Endothelial cell of umbilical vein (primary cell): Measurements from ENCODE around the gene CNOT1. TPM values are rescaled to one million over a fixed set of nuclear protein-coding genes. Genes with fewer than 3 reads are reported as not detected.

Experiments used
- BruUV-seq: library from RNA; stranded (reverse); fragments of 400-500 nt; replicated peaks from 2 replicates; lab custom pipeline; 2021; lab: Mats Ljungman, UMichigan
- CTCF ChIA-PET: fragments of 300-600, 350-600 bp; sonication (Branson Sonifier 250); formaldehyde crosslinking; loops from one replicate; lab custom pipeline; 2021; ENCODE audit warnings: antibody characterized with exemption, inconsistent platforms; lab: Charles Lee
- POLR2A ChIA-PET: fragments of 300-600, 350-600 bp; sonication (Branson Sonifier 250); formaldehyde crosslinking; loops from one replicate; lab custom pipeline; 2021; ENCODE audit warnings: antibody characterized with exemption, inconsistent platforms; lab: Charles Lee
- DNase-seq: peaks from one replicate; pipeline ENCODE4 v3.0.0-alpha.2; 2011; ENCODE audit warnings: low read depth, low spot score
- FAIRE-seq: peaks from 2 replicates; lab custom pipeline; 2011; peaks lifted over from hg19 to GRCh38; lab: Jason Lieb, UNC
- H2AFZ ChIP-seq: 2 replicates; pipeline ENCODE4 v1.6.0; 2012; ENCODE audit warnings: low read depth, low read length, control low read depth, inconsistent platforms
- H3K27ac ChIP-seq: 2 replicates; pipeline ENCODE4 v1.5.1; 2011; ENCODE audit warnings: low read depth, mild to moderate bottlenecking, control low read depth, low read length, moderate library complexity; ENCODE audit not compliant: insufficient read depth
- H3K27me3 ChIP-seq, 2 experiments: 2 replicates each; pipeline versions ENCODE4 v1.6.0 to v1.6.1; 2011; ENCODE audit warnings: low read length in 2 of 2, mixed read lengths in 1 of 2; ENCODE audit not compliant: control insufficient read depth in 2 of 2, insufficient read depth in 2 of 2
- H3K36me3 ChIP-seq, 2 experiments: 2 replicates in 1 of 2; 3 replicates in 1 of 2; pipeline ENCODE4 v1.5.1; 2011; ENCODE audit warnings: low read length in 2 of 2, mild to moderate bottlenecking in 1 of 2, moderate library complexity in 1 of 2; ENCODE audit not compliant: control insufficient read depth in 2 of 2, insufficient read depth in 2 of 2; ENCODE audit errors: extremely low read depth in 1 of 2
- H3K4me1 ChIP-seq: 3 replicates; pipeline ENCODE4 v1.5.1; 2011; ENCODE audit warnings: mild to moderate bottlenecking, low read length; ENCODE audit not compliant: control insufficient read depth, insufficient read depth; ENCODE audit errors: extremely low read depth
- H3K4me2 ChIP-seq: 2 replicates; pipeline ENCODE4 v1.6.1; 2011; ENCODE audit warnings: low read length, control low read depth, mixed read lengths; ENCODE audit not compliant: insufficient read depth
- H3K4me3 ChIP-seq, 3 experiments: fragments of 200-600 bp in 1 of 3; sonication (generic), shearing (Covaris generic) in 1 of 3; replicated peaks in 1 of 3; 2 replicates each; pipeline ENCODE4 v1.5.1; 2011 to 2016; ENCODE audit warnings: control low read depth in 3 of 3, low read length in 3 of 3, mild to moderate bottlenecking in 2 of 3, inconsistent platforms in 1 of 3, low read depth in 1 of 3, moderate library complexity in 1 of 3; ENCODE audit not compliant: insufficient read depth in 1 of 3
- H3K79me2 ChIP-seq: 2 replicates; pipeline ENCODE4 v1.6.0; 2012; ENCODE audit warnings: low read length, inconsistent platforms; ENCODE audit not compliant: control insufficient read depth, insufficient read depth
- H3K9ac ChIP-seq: replicated peaks from 2 replicates; pipeline ENCODE3; 2011; ENCODE audit warnings: low read length, control low read depth; ENCODE audit not compliant: insufficient read depth; ENCODE audit errors: extremely low read depth
- H3K9me1 ChIP-seq: replicated peaks from 3 replicates; pipeline ENCODE4 v1.6.0; 2011; ENCODE audit warnings: mild to moderate bottlenecking, low read length; ENCODE audit not compliant: control insufficient read depth, insufficient read depth; ENCODE audit errors: extremely low read depth
- H3K9me3 ChIP-seq: replicated peaks from 2 replicates; pipeline ENCODE4 v1.5.1; 2012; ENCODE audit warnings: low read length, inconsistent platforms; ENCODE audit not compliant: control insufficient read depth, insufficient read depth
- H4K20me1 ChIP-seq: replicated peaks from 2 replicates; pipeline ENCODE3; 2011; ENCODE audit warnings: mild to moderate bottlenecking, low read length; ENCODE audit not compliant: control insufficient read depth, insufficient read depth; ENCODE audit errors: extremely low read depth
- CTCF ChIP-seq, 2 donors: IDR thresholded peaks; 1 replicate in 1 of 2; 2 replicates in 1 of 2; pipeline ENCODE4 v1.5.1; 2011; ENCODE audit warnings: low read length in 2 of 2, mild to moderate bottlenecking in 2 of 2, moderate library complexity in 2 of 2, control low read depth in 1 of 2, inconsistent platforms in 1 of 2, low read depth in 1 of 2; ENCODE audit not compliant: insufficient read depth in 1 of 2; ENCODE audit errors: extremely low read depth in 1 of 2
- EZH2 ChIP-seq: IDR thresholded peaks from 2 replicates; pipeline ENCODE4 v1.6.1; 2012; ENCODE audit warnings: borderline replicate concordance, low read depth, mild to moderate bottlenecking, moderate library complexity, low read length, inconsistent platforms; ENCODE audit not compliant: severe bottlenecking
- GATA2 ChIP-seq: IDR thresholded peaks from 2 replicates; pipeline ENCODE4 v1.7.0; 2011; ENCODE audit warnings: low read depth, mild to moderate bottlenecking, moderate library complexity, mixed read lengths, low read length; ENCODE audit not compliant: insufficient read length, insufficient read depth
- JUN ChIP-seq: IDR thresholded peaks from 2 replicates; pipeline ENCODE4 v1.6.1; 2011; ENCODE audit warnings: borderline replicate concordance, low read depth; ENCODE audit not compliant: insufficient read length, insufficient read depth
- MYC ChIP-seq: IDR thresholded peaks from one replicate; pipeline ENCODE4 v1.6.1; 2011; ENCODE audit warnings: mild to moderate bottlenecking, low read depth, low read length
- POLR2A ChIP-seq: IDR thresholded peaks from 2 replicates; pipeline ENCODE4 v1.6.1; 2012; ENCODE audit warnings: low read depth, mild to moderate bottlenecking, control low read depth, low read length
- POLR2AphosphoS5 ChIP-seq: IDR thresholded peaks from 2 replicates; pipeline ENCODE4 v1.6.1; 2012; ENCODE audit warnings: low read depth, mild to moderate bottlenecking, control low read depth, low read length, moderate library complexity; ENCODE audit not compliant: insufficient read depth
- dilution Hi-C: fragments of 300-500 bp; cut with MboI; formaldehyde crosslinking; loops from one replicate; pipeline ENCODE4 v1.15.0; 2019; ENCODE audit warnings: low sequenced_read_pairs; ENCODE audit not compliant: extremely low pct_ligation_motif_present
- intact Hi-C: fragments of 100-400 bp; cut with micrococcal nuclease; formaldehyde crosslinking; loops from one replicate; pipeline ENCODE4 v1.10.0; 2022
- polyA plus RNA-seq, 4 experiments: library from polyadenylated mRNA; depleted of rRNA in 3 of 4; stranded (reverse) in 3 of 4; unstranded in 1 of 4; fragments of >200 nt; gene quantifications; 2 replicates each; pipeline versions ENCODE4 v1.2.1 to v1.2.3, GENCODE V29; 2011 to 2012; ENCODE audit warnings: missing spikeins in 1 of 4
- total RNA-seq: library from RNA; stranded (reverse); gene quantifications from 2 replicates; pipeline ENCODE4 v1.2.3, GENCODE V29; 2021
- TF ChIP-seq, protein P1 (sequence below): IDR thresholded peaks from 2 replicates; pipeline ENCODE4 v1.6.1; 2011; ENCODE audit not compliant: insufficient read depth, insufficient read length

Gene CNOT1
- total and polyA plus RNA-seq, 2 donors (not counting 3 experiments of a cell fraction or from before 2014, with no cell fraction given): 142 to 151 TPM

DNA sequence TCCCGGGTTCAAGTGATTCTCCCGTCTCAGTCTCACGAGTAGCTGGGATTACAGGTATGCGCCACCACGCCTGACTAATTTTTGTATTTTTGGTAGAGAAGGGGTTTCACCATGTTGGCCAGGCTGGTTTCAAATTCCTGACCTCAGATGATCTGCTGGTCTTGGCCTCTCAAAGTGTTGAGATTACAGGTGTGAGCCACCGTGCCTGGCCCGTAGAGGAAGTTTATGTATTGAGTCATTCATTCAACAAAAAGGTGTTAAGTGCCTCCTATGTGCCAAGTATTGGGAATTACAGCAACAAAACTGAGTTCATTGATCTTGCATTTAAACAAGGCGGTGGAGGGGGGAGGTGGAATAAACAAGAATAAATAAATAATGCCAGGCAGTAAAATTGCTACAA lies 10.2 kb upstream of the CNOT1 start:
- Histone ChIP-seq H3K4me1 (no peaks in the 10 kb centered on the region), H3K4me2 (no peak overlapping the region), H3K36me3 (no peaks in the 10 kb centered on the region), H3K9ac (no peak overlapping the region), H3K4me3 (no peak overlapping the region), H3K9me3 (no peaks in the 10 kb centered on the region), H3K27ac (no peak overlapping the region), H3K79me2 (no peaks in the 10 kb centered on the region), H4K20me1 (no peaks in the 10 kb centered on the region), H3K27me3 (peaks cover 0 to 3% of the 10 kb centered on the region in 2 experiments), H3K9me1 (no peaks in the 10 kb centered on the region), H2AFZ (no peak overlapping the region)
- FAIRE-seq: no peak
- TF ChIP-seq, protein P1, sequence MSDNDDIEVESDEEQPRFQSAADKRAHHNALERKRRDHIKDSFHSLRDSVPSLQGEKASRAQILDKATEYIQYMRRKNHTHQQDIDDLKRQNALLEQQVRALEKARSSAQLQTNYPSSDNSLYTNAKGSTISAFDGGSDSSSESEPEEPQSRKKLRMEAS: no peak
- TF ChIP-seq POLR2A (no peak), POLR2AphosphoS5 (no peak), EZH2 (no peak), CTCF (IDR thresholded peaks at IDR 0.05; ENCODE audit: extremely low read depth in 1 of 2, insufficient read depth in 1 of 2, low read depth in 1 of 2, low read length in 2 of 2) (no peak), MYC (no peak), JUN (no peak), GATA2 (no peak)
- no peak for DNase-seq
- no TSS peak for BruUV-seq
- POLR2A ChIA-PET: no interaction called here
- CTCF ChIA-PET: interaction anchor here (1.6 kb wide), 1 partner anchor 21 kb away, joined by 7 read pairs; no protein-coding TSS in a partner anchor
- intact Hi-C loops (loop anchor here (10.0 kb wide), 1 partner anchor 745 kb away; no protein-coding TSS in a partner anchor), dilution Hi-C loops (no loop called here)
